ENCODE measurements around the gene CCDC88A.

- TF ChIP-seq, protein P1, sequence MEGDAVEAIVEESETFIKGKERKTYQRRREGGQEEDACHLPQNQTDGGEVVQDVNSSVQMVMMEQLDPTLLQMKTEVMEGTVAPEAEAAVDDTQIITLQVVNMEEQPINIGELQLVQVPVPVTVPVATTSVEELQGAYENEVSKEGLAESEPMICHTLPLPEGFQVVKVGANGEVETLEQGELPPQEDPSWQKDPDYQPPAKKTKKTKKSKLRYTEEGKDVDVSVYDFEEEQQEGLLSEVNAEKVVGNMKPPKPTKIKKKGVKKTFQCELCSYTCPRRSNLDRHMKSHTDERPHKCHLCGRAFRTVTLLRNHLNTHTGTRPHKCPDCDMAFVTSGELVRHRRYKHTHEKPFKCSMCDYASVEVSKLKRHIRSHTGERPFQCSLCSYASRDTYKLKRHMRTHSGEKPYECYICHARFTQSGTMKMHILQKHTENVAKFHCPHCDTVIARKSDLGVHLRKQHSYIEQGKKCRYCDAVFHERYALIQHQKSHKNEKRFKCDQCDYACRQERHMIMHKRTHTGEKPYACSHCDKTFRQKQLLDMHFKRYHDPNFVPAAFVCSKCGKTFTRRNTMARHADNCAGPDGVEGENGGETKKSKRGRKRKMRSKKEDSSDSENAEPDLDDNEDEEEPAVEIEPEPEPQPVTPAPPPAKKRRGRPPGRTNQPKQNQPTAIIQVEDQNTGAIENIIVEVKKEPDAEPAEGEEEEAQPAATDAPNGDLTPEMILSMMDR (IDR thresholded peaks at IDR 0.05) = no peak
- no peak for TF ChIP-seq POLR2A (IDR thresholded peaks at IDR 0.05)
Measured at GRCh38 chr2:55438391-55439100, 18.9 kb upstream of the CCDC88A start.

Data from esophagus squamous epithelium (tissue), 4 donors.